CD14-positive monocyte (primary cell): ENCODE results near the gene TMEM164. TPM values are rescaled to one million over a fixed set of nuclear protein-coding genes. Genes with fewer than 3 reads are reported as not detected.

Experiments used
- DNase-seq, 3 donors: peaks; one replicate each; pipeline ENCODE4 v3.0.0-alpha.2; 2011 to 2022
- H2AFZ ChIP-seq: 2 replicates; pipeline ENCODE4 v1.6.0; 2012; ENCODE audit warnings: mild to moderate bottlenecking, low read depth, low read length, inconsistent platforms; ENCODE audit not compliant: insufficient read depth, poor library complexity, severe bottlenecking
- H3K27ac ChIP-seq, 2 donors: 1 replicate in 1 of 2; 2 replicates in 1 of 2; pipeline ENCODE4 v1.5.1; 2012 to 2013; ENCODE audit warnings: low read length in 2 of 2, control low read depth in 1 of 2, inconsistent platforms in 1 of 2, low read depth in 1 of 2, mild to moderate bottlenecking in 1 of 2
- H3K27me3 ChIP-seq, 2 donors: one replicate each; pipeline versions ENCODE4 v1.6.0 to v1.6.1; 2011 to 2013; ENCODE audit warnings: low read length in 2 of 2; ENCODE audit not compliant: control insufficient read depth in 2 of 2, insufficient read depth in 2 of 2
- H3K36me3 ChIP-seq, 2 donors: replicated peaks in 1 of 2; 1 replicate in 1 of 2; 2 replicates in 1 of 2; pipeline versions ENCODE4 v1.5.1 to v1.6.1; 2012 to 2013; ENCODE audit warnings: low read length in 2 of 2, control low read depth in 1 of 2, inconsistent platforms in 1 of 2, mild to moderate bottlenecking in 1 of 2; ENCODE audit not compliant: insufficient read depth in 2 of 2, control insufficient read depth in 1 of 2
- H3K4me1 ChIP-seq, 2 donors: 1 replicate in 1 of 2; 2 replicates in 1 of 2; pipeline versions ENCODE4 v1.5.1 to v1.6.1; 2012 to 2013; ENCODE audit warnings: low read length in 2 of 2, control low read depth in 1 of 2, inconsistent platforms in 1 of 2, mild to moderate bottlenecking in 1 of 2, moderate library complexity in 1 of 2; ENCODE audit not compliant: insufficient read depth in 2 of 2, control insufficient read depth in 1 of 2
- H3K4me2 ChIP-seq: replicated peaks from 2 replicates; pipeline ENCODE3; 2012; ENCODE audit warnings: low read length, moderate library complexity, mild to moderate bottlenecking; ENCODE audit not compliant: poor library complexity, severe bottlenecking; ENCODE audit errors: extremely low read depth
- H3K4me3 ChIP-seq, 3 experiments: fragments of 200-600 bp in 1 of 3; sonication (generic) in 1 of 3; replicated peaks in 1 of 3; 1 replicate in 2 of 3; 2 replicates in 1 of 3; pipeline ENCODE4 v1.5.1; 2011 to 2013; ENCODE audit warnings: low read length in 3 of 3, mild to moderate bottlenecking in 3 of 3, control low read depth in 2 of 3, low read depth in 2 of 3, inconsistent platforms in 1 of 3, moderate library complexity in 1 of 3
- H3K79me2 ChIP-seq: 2 replicates; pipeline ENCODE4 v1.6.0; 2012; ENCODE audit warnings: mild to moderate bottlenecking, control low read depth, inconsistent platforms, low read length, moderate library complexity; ENCODE audit not compliant: insufficient read depth
- H3K9ac ChIP-seq: 2 replicates; pipeline ENCODE4 v1.6.0; 2017; ENCODE audit warnings: low read length, mild to moderate bottlenecking; ENCODE audit not compliant: insufficient read depth, poor library complexity, severe bottlenecking
- H3K9me3 ChIP-seq, 2 donors: replicated peaks in 1 of 2; 1 replicate in 1 of 2; 2 replicates in 1 of 2; pipeline versions ENCODE4 v1.5.1 to v1.6.1; 2012 to 2013; ENCODE audit warnings: low read length in 2 of 2, control low read depth in 1 of 2; ENCODE audit not compliant: control insufficient read depth in 1 of 2, insufficient read depth in 1 of 2
- H4K20me1 ChIP-seq: 2 replicates; pipeline ENCODE4 v1.6.0; 2012; ENCODE audit warnings: mild to moderate bottlenecking, low read length, control low read depth, moderate library complexity; ENCODE audit not compliant: insufficient read depth
- H3K27ac Mint-ChIP-seq, 7 donors: one replicate each; pipeline ENCODE4 v1.8.0; 2020; ENCODE audit warnings: mild to moderate bottlenecking in 7 of 7, mixed read lengths in 7 of 7, moderate library complexity in 6 of 7, inconsistent platforms in 2 of 7
- H3K27me3 Mint-ChIP-seq, 3 donors: one replicate each; pipeline ENCODE4 v1.8.0; 2021 to 2022; ENCODE audit warnings: low read depth in 3 of 3, mild to moderate bottlenecking in 3 of 3, mixed read lengths in 3 of 3, moderate library complexity in 3 of 3, inconsistent platforms in 1 of 3
- H3K36me3 Mint-ChIP-seq, 2 donors: one replicate each; pipeline ENCODE4 v1.8.0; 2020; ENCODE audit warnings: mixed read lengths in 2 of 2, inconsistent platforms in 1 of 2, mild to moderate bottlenecking in 1 of 2
- H3K4me1 Mint-ChIP-seq: one replicate; pipeline ENCODE4 v1.8.0; 2020; ENCODE audit warnings: mild to moderate bottlenecking, mixed read lengths
- H3K4me3 Mint-ChIP-seq, 2 donors: one replicate each; pipeline ENCODE4 v1.8.0; 2020; ENCODE audit warnings: mild to moderate bottlenecking in 2 of 2, mixed read lengths in 2 of 2, moderate library complexity in 1 of 2
- H3K9me3 Mint-ChIP-seq, 7 donors: one replicate each; pipeline ENCODE4 v1.8.0; 2020 to 2022; ENCODE audit warnings: mixed read lengths in 7 of 7, mild to moderate bottlenecking in 6 of 7, moderate library complexity in 6 of 7, inconsistent platforms in 2 of 7
- WGBS: methylation state at CpG from one replicate; pipeline ENCODE4 v1.1.5; 2013; ENCODE audit warnings: missing lambda C conversion rate; ENCODE audit not compliant: insufficient coverage; 5-methylcytosine and 5-hydroxymethylcytosine counted together
- intact Hi-C, 2 donors: fragments of 100-400 bp; cut with micrococcal nuclease; formaldehyde crosslinking; loops; one replicate each; pipeline versions ENCODE4 v1.15.0 to v1.15.1; 2023
- polyA plus RNA-seq, 3 donors: library from polyadenylated mRNA; depleted of rRNA in 1 of 3; unstranded in 2 of 3; stranded (reverse) in 1 of 3; fragments of 300-500 nt in 2 of 3; fragments of >200 nt in 1 of 3; fragmentation: Illumina TruSeq in 2 of 3; gene quantifications; 1 replicate in 2 of 3; 2 replicates in 1 of 3; pipeline ENCODE4 v1.2.3, GENCODE V29; 2012 to 2021
- TF ChIP-seq, protein P1 (sequence below): fragments of 200-600 bp; IDR thresholded peaks from one replicate; pipeline ENCODE4 v1.8.0; 2022; ENCODE audit warnings: antibody characterized with exemption, mild to moderate bottlenecking

TMEM164 gene
- polyA plus RNA-seq, 3 donors = 5.3 to 39.5 (median 7.3) TPM

DNA sequence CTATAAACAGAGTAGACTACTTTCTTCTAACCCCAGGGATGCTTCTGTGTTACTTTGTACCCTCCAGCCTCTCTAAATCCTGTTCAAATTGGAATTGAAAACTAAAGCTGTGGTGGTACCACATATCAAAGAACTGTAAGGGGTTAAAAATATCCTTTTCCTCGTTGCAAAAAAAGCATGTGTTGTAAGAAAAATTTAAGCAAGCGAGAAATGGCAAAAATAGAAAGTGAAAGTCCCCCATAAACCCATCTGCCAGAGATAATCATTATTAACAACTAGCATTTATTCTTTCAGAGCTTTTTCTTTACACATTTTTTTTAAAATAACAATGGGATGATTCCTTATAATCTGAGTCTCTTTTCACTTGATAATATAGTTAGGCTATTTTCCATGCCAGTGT is 40.6 kb downstream of the TMEM164 start:
- TF ChIP-seq, protein P1, sequence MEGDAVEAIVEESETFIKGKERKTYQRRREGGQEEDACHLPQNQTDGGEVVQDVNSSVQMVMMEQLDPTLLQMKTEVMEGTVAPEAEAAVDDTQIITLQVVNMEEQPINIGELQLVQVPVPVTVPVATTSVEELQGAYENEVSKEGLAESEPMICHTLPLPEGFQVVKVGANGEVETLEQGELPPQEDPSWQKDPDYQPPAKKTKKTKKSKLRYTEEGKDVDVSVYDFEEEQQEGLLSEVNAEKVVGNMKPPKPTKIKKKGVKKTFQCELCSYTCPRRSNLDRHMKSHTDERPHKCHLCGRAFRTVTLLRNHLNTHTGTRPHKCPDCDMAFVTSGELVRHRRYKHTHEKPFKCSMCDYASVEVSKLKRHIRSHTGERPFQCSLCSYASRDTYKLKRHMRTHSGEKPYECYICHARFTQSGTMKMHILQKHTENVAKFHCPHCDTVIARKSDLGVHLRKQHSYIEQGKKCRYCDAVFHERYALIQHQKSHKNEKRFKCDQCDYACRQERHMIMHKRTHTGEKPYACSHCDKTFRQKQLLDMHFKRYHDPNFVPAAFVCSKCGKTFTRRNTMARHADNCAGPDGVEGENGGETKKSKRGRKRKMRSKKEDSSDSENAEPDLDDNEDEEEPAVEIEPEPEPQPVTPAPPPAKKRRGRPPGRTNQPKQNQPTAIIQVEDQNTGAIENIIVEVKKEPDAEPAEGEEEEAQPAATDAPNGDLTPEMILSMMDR = no peak
- Mint-ChIP-seq H3K4me1 (peaks cover 82% of the 10 kb centered on the region), H3K27me3 (peaks cover 0 to 13% (median 0%) of the 10 kb centered on the region in 3 donors), H3K27ac (peak overlapping the region in 6 of 7 donors; percentile 15 to 91 (median 56)), H3K9me3 (no peaks in the 10 kb centered on the region), H3K4me3 (no peak overlapping the region), H3K36me3 (peaks cover 8 to 10% of the 10 kb centered on the region in 2 donors)
- intact Hi-C loops = no loop called here
- Histone ChIP-seq H3K27me3 (peaks cover 0 to 2% of the 10 kb centered on the region in 2 donors), H3K36me3 (peaks cover 0 to 7% of the 10 kb centered on the region in 2 donors), H3K9me3 (no peaks in the 10 kb centered on the region), H3K4me2 (peak overlapping the region; percentile 21), H3K4me1 (peaks cover 34 to 38% of the 10 kb centered on the region in 2 donors), H3K27ac (peak overlapping the region in 1 of 2 donors; percentile 70), H3K79me2 (peaks cover 79% of the 10 kb centered on the region), H3K4me3 (peak overlapping the region in 1 of 3 experiments; percentile 35), H2AFZ (no peak overlapping the region), H3K9ac (no peak overlapping the region), H4K20me1 (peaks cover 26% of the 10 kb centered on the region)
- no CpG with 5 or more reads among the region's 2 CpGs for WGBS
- DNase-seq = no peak

DNA sequence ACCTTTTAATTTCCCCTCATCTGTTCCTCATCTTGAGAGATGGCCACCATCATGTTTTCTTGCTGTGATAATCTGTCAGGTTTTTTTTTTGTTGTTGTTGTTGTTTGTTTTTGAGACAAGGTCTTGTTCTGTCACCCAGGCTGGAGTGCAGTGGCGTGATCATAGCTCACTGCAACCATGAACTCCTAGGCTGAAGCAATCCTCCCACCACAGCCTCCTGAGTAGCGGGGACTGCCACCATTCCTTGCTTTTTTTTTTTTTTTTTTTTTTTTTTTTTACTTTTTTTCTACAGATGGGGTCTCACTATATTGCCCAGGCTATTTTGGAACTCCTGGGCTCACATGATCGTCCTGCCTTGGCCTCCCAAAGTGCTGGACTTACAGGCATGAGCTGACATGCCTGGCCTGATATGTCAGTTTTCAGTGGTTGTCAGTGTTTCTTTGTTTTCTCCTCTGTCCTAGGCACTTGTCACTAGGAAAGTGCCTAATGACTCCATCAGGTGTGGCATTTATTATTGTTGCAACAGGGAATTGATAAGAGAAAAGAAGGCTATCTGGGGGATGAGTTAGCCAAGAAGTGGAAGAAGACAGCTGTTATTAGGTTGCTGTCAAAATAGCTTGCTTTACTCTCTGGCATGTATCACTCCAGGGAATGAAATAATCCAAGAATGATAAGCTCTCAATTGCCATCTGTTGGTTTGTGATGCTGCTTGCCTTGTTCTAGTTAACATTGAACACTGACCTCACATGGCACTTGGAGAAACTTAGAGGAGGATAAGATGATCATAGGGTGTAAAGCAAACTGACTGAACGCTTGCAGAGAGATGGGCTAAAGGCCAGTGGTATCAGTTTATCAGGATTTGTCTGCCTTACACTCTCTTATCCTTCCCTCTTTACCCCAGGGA is 41.7 kb downstream of the TMEM164 start:
- Histone ChIP-seq H3K27me3 (peaks cover 0 to 2% of the 10 kb centered on the region in 2 donors), H3K9me3 (no peaks in the 10 kb centered on the region), H3K4me2 (no peak overlapping the region), H3K4me3 (no peak overlapping the region), H2AFZ (no peak overlapping the region), H3K27ac (peak overlapping the region in 1 of 2 donors; percentile 70), H3K4me1 (peaks cover 34 to 38% of the 10 kb centered on the region in 2 donors), H3K79me2 (peaks cover 78% of the 10 kb centered on the region), H4K20me1 (peaks cover 33% of the 10 kb centered on the region), H3K36me3 (peaks cover 0 to 7% of the 10 kb centered on the region in 2 donors), H3K9ac (no peak overlapping the region)
- Mint-ChIP-seq H3K27ac (peak overlapping the region in 5 of 7 donors; percentile 9 to 86 (median 46)), H3K36me3 (peaks cover 12 to 15% of the 10 kb centered on the region in 2 donors), H3K9me3 (no peaks in the 10 kb centered on the region), H3K27me3 (peaks cover 0 to 13% (median 0%) of the 10 kb centered on the region in 3 donors), H3K4me3 (no peak overlapping the region), H3K4me1 (peaks cover 74% of the 10 kb centered on the region)
- TF ChIP-seq, protein P1 = no peak
- DNase-seq = no peak
- intact Hi-C loops = no loop called here
- WGBS = no CpG with 5 or more reads among the region's 4 CpGs
